ENCODE data around the gene TOLLIP.

- TF ChIP-seq CTCF (IDR thresholded peaks at IDR 0.05): no peak
- no peak for TF ChIP-seq POLR2A (IDR thresholded peaks at IDR 0.05)
Observed at GRCh38 chr11:1253103-1253485, 56.3 kb downstream of the TOLLIP start.

Measured in Peyer's patch (tissue), 4 donors.